Left colon (tissue), 2 donors: ENCODE data around the gene RNASE8. TPM values are rescaled to one million over a fixed set of nuclear protein-coding genes. Genes with fewer than 3 reads are reported as not detected.
A peak's percentile ranks its signal among the peaks of the same experiment; 100 is the strongest.

Source experiments
- ATAC-seq: fragments of 200-7000 bp; cut with Tn5 transposase; one replicate; pipeline ENCODE4 v1.9.1; 2020; ENCODE audit warnings: mild to moderate bottlenecking, moderate library complexity
- DNase-seq, 2 donors: peaks; one replicate each; pipeline ENCODE4 v3.0.0-alpha.2; 2020
- intact Hi-C, 2 donors: fragments of 100-400 bp; cut with DNase I in 1 of 2; cut with micrococcal nuclease in 1 of 2; formaldehyde crosslinking; loops; one replicate each; pipeline versions ENCODE4 v1.11.2 to v1.14.0; 2022; cut with DNase I, micrococcal nuclease
- total RNA-seq, 2 donors: library from RNA; stranded (reverse); fragmentation: NEBNext Ultra II Directional; extraction: Animal tissue kit (Norgen Biotek cat#: 25700); gene quantifications; one replicate each; pipeline ENCODE4 v1.2.1, GENCODE V29; 2021
- donor health status: DM: no; HTN: no; CAD: no.
- donor health status: DM: yes; HTN: yes; CAD: no.

RNASE8 gene
- total RNA-seq, 2 donors from 2014 or later, result not detected

GRCh38 chr14:21063479-21063878, 5.9 kb downstream of the RNASE8 start:
- DNase-seq, result no peak
- intact Hi-C loops, result no loop called here

GRCh38 chr14:21066882-21067502, 9.4 kb downstream of the RNASE8 start:
- no peak for ATAC-seq
- DNase-seq, result no peak
- intact Hi-C loops, result loop anchor here in 1 of 2 donors (5.0 kb wide), 1 partner anchor 40 kb away; no protein-coding TSS in a partner anchor

More at GRCh38 chr14:21063479-21063878, 5.9 kb downstream of the RNASE8 start:
- no peak for ATAC-seq

- ATAC-seq (peak; percentile 30), DNase-seq (peak; percentile 58 to 63)
- intact Hi-C loops, result loop anchor here in 1 of 2 donors (5.0 kb wide), 1 partner anchor 39 kb away; no protein-coding TSS in a partner anchor
Measured at GRCh38 chr14:21068521-21069387, 11.1 kb downstream of the RNASE8 start.

- DNase-seq (no peak), ATAC-seq (no peak)
- intact Hi-C loops, result loop anchor here in 1 of 2 donors (5.0 kb wide), 1 partner anchor 38 kb away; no protein-coding TSS in a partner anchor
Measured at GRCh38 chr14:21069388-21070082, 11.9 kb downstream of the RNASE8 start.

DNA sequence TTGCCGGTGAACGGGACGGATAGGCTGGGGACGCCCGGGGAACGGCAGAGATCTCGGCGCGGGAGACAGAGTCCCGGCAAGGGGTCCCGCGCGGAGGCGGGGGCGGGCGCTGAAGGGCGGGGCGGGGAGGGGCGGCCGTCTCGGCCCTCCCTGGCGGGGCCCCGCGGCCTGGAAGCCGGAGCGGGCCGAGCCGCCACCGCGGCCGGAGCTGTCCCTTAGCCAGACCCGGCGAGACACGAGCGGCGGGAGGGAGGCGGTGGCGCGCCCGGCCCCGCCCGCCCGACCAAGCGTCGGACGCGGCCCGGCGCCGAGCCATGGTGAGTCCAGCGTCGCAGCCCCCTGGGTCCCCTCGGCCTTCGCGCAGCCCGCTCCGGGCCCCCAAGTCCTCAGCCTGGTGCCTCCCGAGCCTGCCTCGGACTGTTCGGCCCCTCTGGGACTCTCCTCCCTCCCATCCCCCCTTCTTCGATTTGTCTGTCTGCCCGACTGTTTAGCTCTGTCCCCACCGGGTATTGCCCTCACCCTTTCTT, 12.5 kb downstream of the RNASE8 start, which contains the start of gene ARHGEF40:
ARHGEF40 (plus strand) TSS at position 222 of the 527 bp plus-strand sequence; CDS start at position 315, 93 bp downstream.
- ATAC-seq (peak; percentile 45), DNase-seq (peak in 1 of 2 donors; percentile 69)
- intact Hi-C loops, result no loop called here

DNA sequence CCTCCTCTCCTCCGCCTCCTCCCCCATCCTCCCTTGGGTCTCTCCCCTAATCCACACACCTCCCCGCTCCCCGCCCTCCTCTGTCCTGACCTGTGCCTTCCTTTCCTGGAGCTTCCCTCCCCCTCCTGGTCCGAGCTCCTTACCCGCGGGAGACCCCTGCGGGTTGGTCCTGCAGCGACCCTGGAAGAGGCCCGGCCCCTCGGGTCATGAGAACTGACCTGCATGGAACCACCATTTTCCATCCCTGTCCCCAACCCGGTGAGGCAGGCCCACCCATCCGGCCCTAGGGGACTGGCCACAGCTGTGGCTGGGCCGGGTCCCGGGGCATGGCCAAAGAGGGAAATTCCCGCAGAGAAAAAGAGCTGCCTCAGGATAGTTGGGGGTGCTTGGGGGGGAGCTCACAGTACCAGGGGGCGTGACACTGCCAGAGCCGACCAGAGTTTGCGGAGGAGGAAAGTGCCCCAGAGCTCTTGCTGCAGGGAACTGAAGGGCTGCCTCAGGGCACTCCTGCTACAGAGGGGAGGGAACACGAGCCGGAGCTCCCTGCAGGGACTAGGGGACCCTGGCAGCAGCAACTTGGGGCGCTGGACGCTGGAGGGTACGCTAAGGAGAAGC, 13.1 kb downstream of the RNASE8 start:
- intact Hi-C loops, result no loop called here
- peak; percentile 51 for ATAC-seq
- peak; percentile 72 to 79 for DNase-seq

DNA sequence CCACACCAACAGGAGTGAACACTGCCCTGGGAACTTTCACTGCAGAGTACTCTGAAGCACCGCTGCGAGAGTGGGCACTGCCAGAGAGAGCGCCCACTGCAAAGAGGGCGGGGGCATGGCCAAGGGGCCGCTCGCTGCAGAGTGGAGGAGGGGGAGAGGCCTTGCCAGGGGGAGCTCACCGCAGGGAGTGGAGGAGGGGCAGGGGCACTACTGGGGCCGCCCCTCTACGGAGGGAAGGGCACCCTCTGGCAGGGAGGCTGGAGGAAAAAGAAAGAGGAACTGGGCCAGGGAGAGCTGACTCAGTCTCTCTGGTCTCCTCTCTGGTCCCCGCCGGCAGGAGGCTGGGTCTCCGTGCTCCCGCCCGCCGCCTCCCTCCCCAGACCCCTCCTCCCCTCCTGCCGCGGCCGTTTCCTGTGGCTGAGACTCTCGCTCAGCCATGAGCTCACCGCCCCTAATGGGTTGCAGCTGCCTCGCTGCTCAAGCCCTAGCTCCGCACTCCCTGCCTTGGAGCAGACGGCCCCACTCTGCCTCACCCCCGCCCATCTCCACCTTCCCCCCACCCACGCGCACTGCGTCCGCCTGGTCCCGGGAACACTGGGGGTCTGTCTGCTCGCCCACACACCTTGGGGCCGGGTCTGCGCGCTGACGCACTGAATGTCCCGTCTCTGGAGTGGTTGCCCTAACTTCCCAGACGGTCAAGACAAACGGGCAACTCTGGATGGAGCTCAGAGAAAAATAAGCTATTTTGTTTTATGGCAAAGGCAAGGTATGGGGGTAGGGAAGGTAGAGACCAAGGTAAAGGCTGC, 13.8 kb downstream of the RNASE8 start:
- peak; percentile 81 to 87 for DNase-seq
- peak; percentile 45 for ATAC-seq

DNA sequence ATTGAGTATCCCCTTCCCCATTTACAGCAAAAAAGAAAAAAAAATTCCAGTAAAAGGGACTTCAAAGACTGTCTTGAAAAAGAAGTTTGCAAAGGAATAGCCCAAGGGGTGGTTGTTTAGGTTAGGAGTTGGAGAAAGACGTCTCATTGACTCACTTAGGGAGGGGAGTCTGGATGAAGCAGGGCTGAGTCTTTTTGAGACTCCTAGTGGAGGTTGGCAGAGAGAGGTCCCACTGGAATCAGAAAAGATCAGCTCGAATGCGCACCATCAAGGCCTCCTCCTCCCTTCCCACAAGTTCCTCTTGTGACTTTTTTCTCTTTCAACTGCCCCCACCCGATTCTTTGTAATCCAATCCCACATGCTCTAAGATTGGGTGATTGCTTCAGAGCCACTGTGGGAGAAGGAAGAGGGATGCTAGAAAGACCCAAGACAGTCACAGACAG, 14.4 kb downstream of the RNASE8 start:
- DNase-seq (no peak), ATAC-seq (no peak)
- intact Hi-C loops, result no loop called here

More for the DNA sequence above, 13.8 kb downstream of the RNASE8 start:
- intact Hi-C loops, result no loop called here

DNA sequence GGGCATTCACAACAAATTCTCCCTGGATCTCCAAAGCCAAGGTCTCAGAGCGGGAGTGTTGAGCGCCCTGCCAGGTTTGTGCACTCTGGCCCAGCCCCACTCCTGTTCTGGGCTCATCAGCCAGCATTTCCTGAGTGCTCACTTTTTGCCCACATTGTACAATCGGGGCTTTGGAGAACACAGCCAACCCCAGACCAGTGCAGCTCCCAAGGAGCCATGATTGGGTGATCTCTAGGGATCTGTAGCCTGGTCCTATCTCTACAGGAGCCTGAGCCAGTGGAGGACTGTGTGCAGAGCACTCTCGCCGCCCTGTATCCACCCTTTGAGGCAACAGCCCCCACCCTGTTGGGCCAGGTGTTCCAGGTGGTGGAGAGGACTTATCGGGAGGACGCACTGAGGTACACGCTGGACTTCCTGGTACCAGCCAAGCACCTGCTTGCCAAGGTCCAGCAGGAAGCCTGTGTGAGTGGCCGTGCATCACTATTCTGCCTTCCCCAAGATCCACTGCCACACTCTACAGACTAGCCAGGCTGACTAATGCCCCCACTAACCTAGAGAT, 15.2 kb downstream of the RNASE8 start:
- intact Hi-C loops, result no loop called here
- peak; percentile 49 for ATAC-seq
- DNase-seq, result peak; percentile 69 to 84

DNA sequence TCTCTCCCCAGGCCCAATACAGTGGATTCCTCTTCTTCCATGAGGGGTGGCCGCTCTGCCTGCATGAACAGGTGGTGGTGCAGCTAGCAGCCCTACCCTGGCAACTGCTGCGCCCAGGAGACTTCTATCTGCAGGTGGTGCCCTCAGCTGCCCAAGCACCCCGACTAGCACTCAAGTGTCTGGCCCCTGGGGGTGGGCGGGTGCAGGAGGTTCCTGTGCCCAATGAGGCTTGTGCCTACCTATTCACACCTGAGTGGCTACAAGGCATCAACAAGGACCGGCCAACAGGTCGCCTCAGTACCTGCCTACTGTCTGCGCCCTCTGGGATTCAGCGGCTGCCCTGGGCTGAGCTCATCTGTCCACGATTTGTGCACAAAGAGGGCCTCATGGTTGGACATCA, 16.3 kb downstream of the RNASE8 start:
- DNase-seq (no peak), ATAC-seq (no peak)
- intact Hi-C loops, result no loop called here

- intact Hi-C loops, result no loop called here
- no peak for DNase-seq
- no peak for ATAC-seq
Measured at GRCh38 chr14:21074398-21075272, 17.0 kb downstream of the RNASE8 start.

- no peak for DNase-seq
- intact Hi-C loops, result no loop called here
- no peak for ATAC-seq
Measured at GRCh38 chr14:21075719-21076437, 18.3 kb downstream of the RNASE8 start.

DNA sequence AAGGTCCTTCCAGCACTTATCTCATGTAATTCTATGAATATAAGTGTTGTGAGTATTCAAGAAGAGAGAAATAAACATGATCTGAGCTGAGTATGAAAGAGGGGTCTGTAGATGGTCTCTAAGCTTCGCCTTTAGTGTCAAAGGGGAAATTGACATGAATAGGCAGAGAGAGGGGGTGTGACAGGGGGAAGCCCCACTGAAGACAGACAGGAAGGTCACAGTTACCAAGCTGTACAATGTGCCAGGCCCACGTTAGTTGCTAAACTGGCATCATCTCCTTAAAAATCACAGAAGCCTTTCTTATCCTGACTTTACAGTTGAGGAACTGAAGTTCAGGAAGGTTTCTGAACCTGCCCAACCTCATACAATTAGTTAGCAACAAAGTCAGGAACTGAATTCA, 20.1 kb downstream of the RNASE8 start:
- intact Hi-C loops, result no loop called here
- ATAC-seq (no peak), DNase-seq (no peak)

DNA sequence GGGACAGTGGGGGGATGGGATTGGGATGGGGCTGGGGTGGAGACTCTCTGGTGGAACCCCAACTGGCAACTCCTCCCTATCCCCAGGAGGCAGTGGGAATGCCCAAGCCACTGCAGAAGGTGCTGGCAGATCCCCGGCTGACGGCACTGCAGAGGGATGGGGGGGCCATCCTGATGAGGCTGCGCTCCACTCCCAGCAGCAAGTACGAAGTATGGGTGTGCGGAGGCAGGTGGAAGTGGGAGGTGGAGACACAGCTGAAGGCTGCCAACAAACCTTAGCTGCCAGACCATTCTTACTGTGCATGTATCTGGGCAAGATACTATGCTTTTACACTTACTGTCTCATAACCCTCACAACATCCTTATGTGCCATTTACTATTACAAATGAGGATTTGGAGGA, 20.7 kb downstream of the RNASE8 start:
- intact Hi-C loops, result no loop called here
- ATAC-seq (no peak), DNase-seq (no peak)

- DNase-seq (no peak), ATAC-seq (no peak)
- intact Hi-C loops, result no loop called here
Measured at GRCh38 chr14:21078726-21079125, 21.1 kb downstream of the RNASE8 start.
